A549 (cell line): ENCODE measurements around the gene EIF2S3B. TPM values are rescaled to one million over a fixed set of nuclear protein-coding genes. Genes with fewer than 3 reads are reported as not detected.

Experiments used
- ATAC-seq, 2 experiments: fragments of 200-7000 bp in 1 of 2; fragments of >200 bp in 1 of 2; cut with Nextera tagmentation in 1 of 2; cut with Tn5 transposase in 1 of 2; 3 replicates each; pipeline versions ENCODE4 v1.8.0 to v1.9.1; 2018 to 2020; ENCODE audit warnings: mild to moderate bottlenecking in 1 of 2, moderate library complexity in 1 of 2
- CTCF ChIA-PET: fragments of 300-600 bp; sonication (Branson Sonifier 250); formaldehyde crosslinking; extraction: SDS; loops from one replicate; lab custom pipeline; 2021; ENCODE audit warnings: antibody characterized with exemption, inconsistent platforms; lab: Yijun Ruan, JAX
- POLR2A ChIA-PET: fragments of 350-600 bp; formaldehyde crosslinking; extraction: SDS; loops from one replicate; lab custom pipeline; 2021; ENCODE audit warnings: antibody characterized with exemption, inconsistent platforms; lab: Yijun Ruan, JAX
- DNase-seq, 2 experiments: peaks; one replicate each; pipeline versions ENCODE4 v3.0.0 to v3.0.0-alpha.2; 2011 to 2016; ENCODE audit warnings: low read depth in 1 of 2, low spot score in 1 of 2
- FAIRE-seq: peaks from 2 replicates; lab custom pipeline; 2011; peaks lifted over from hg19 to GRCh38; lab: Jason Lieb, UNC
- H3K27ac ChIP-seq, 2 experiments: fragments of >200 bp; sonication (Bioruptor Twin); formaldehyde crosslinking; 3 replicates each; pipeline ENCODE4 v1.5.1; 2016 to 2017
- H3K4me1 ChIP-seq: fragments of >200 bp; sonication (Bioruptor Twin); formaldehyde crosslinking; 3 replicates; pipeline ENCODE4 v1.6.1; 2016
- H3K4me2 ChIP-seq: fragments of >200 bp; sonication (Bioruptor Twin); formaldehyde crosslinking; 3 replicates; pipeline ENCODE4 v1.6.1; 2016
- H3K4me3 ChIP-seq: fragments of >200 bp; sonication (Bioruptor Twin); formaldehyde crosslinking; 3 replicates; pipeline ENCODE4 v1.5.1; 2016
- H3K9me3 ChIP-seq: fragments of >200 bp; sonication (Bioruptor Twin); formaldehyde crosslinking; 3 replicates; pipeline ENCODE4 v1.6.1; 2016
- CEBPB ChIP-seq, 2 experiments: fragments of >200 bp in 1 of 2; sonication (Bioruptor Twin) in 1 of 2; formaldehyde crosslinking in 1 of 2; IDR thresholded peaks; 2 replicates each; pipeline ENCODE4 v1.6.1; 2012 to 2016
- CHD2 ChIP-seq: fragments of 150-350 bp; IDR thresholded peaks from 2 replicates; pipeline ENCODE4 v1.6.1; 2014; ENCODE audit warnings: low read length; ENCODE audit not compliant: partially characterized antibody
- EHMT2 ChIP-seq: fragments of 200-600 bp; sonication (generic); IDR thresholded peaks from 2 replicates; pipeline ENCODE4 v1.6.1; 2016; ENCODE audit warnings: antibody characterized with exemption, low read depth, mild to moderate bottlenecking, moderate library complexity
- HDAC2 ChIP-seq: fragments of 200-600 bp; sonication (generic); IDR thresholded peaks from 2 replicates; pipeline ENCODE4 v1.6.1; 2016
- JUNB ChIP-seq: fragments of >200 bp; sonication (Bioruptor Twin); formaldehyde crosslinking; IDR thresholded peaks from 2 replicates; pipeline ENCODE4 v1.6.1; 2016
- KDM1A ChIP-seq: fragments of 200-600 bp; sonication (generic); IDR thresholded peaks from 2 replicates; pipeline ENCODE4 v1.6.1; 2016; ENCODE audit warnings: low read depth, mild to moderate bottlenecking
- KDM5A ChIP-seq: fragments of 200-600 bp; sonication (generic); IDR thresholded peaks from 2 replicates; pipeline ENCODE4 v1.6.1; 2016; ENCODE audit warnings: antibody characterized with exemption, mild to moderate bottlenecking
- MYC ChIP-seq: IDR thresholded peaks from 2 replicates; pipeline ENCODE4 v1.6.1; 2012; ENCODE audit warnings: mild to moderate bottlenecking, inconsistent platforms, low read length, improper control_type of control experiment, borderline replicate concordance
- NFE2L2 ChIP-seq: fragments of 150-350 bp; conservative IDR thresholded peaks from 2 replicates; pipeline ENCODE4 v1.6.1; 2014; ENCODE audit warnings: low read length
- NPAS2 ChIP-seq: fragments of 250-450 bp; sonication (Bioruptor Pico); IDR thresholded peaks from 2 replicates; pipeline ENCODE4 v1.8.0; 2022; ENCODE audit warnings: mild to moderate bottlenecking, moderate library complexity, borderline replicate concordance
- NR3C1 ChIP-seq: fragments of >200 bp; sonication (Bioruptor Twin); formaldehyde crosslinking; IDR thresholded peaks from 3 replicates; pipeline ENCODE4 v1.6.1; 2017
- PHF8 ChIP-seq: fragments of 200-600 bp; sonication (generic); IDR thresholded peaks from 2 replicates; pipeline ENCODE4 v1.6.1; 2016; ENCODE audit warnings: low read depth, mild to moderate bottlenecking, antibody characterized with exemption, moderate library complexity, borderline replicate concordance
- POLR2A ChIP-seq: IDR thresholded peaks from 2 replicates; pipeline ENCODE4 v1.6.1; 2012; ENCODE audit warnings: mild to moderate bottlenecking, low read length
- POLR2AphosphoS2 ChIP-seq: conservative IDR thresholded peaks from 2 replicates; pipeline ENCODE4 v1.6.1; 2012; ENCODE audit warnings: low read length, improper control_type of control experiment, inconsistent platforms
- REST ChIP-seq: fragments of 200-600 bp; sonication (generic); IDR thresholded peaks from 2 replicates; pipeline ENCODE4 v1.6.1; 2016; ENCODE audit warnings: antibody characterized with exemption, mild to moderate bottlenecking, moderate library complexity
- RFX5 ChIP-seq: fragments of 450-650 bp; IDR thresholded peaks from 2 replicates; pipeline ENCODE4 v1.7.1; 2014; ENCODE audit warnings: antibody characterized with exemption, mild to moderate bottlenecking, moderate library complexity
- TP53 ChIP-seq: fragments of 250-450 bp; sonication (Bioruptor Pico); IDR thresholded peaks from 2 replicates; pipeline ENCODE4 v1.5.0; 2021; ENCODE audit warnings: mild to moderate bottlenecking, moderate library complexity
- ZC3H11A ChIP-seq: fragments of 450-650 bp; IDR thresholded peaks from 2 replicates; pipeline ENCODE4 v1.6.1; 2014; ENCODE audit warnings: antibody characterized with exemption, mild to moderate bottlenecking
- ZNF302 ChIP-seq: fragments of 250-450 bp; sonication (Bioruptor Pico); IDR thresholded peaks from 2 replicates; pipeline ENCODE4 v1.9.0; 2021; ENCODE audit warnings: inconsistent platforms, mild to moderate bottlenecking, moderate library complexity
- ZSCAN20 ChIP-seq: fragments of 250-450 bp; sonication (Bioruptor Pico); IDR thresholded peaks from 2 replicates; pipeline ENCODE4 v1.8.0; 2022; ENCODE audit warnings: mild to moderate bottlenecking, moderate library complexity
- WGBS: methylation state at CpG from one replicate; pipeline ENCODE4 v1.1.6; 2017; ENCODE audit errors: missing lambda C conversion rate; 5-methylcytosine and 5-hydroxymethylcytosine counted together
- polyA minus RNA-seq: library from RNA; depleted of rRNA, polyadenylated mRNA; stranded (reverse); fragments of >200 nt; gene quantifications from 2 replicates; pipeline ENCODE4 v1.2.3, GENCODE V29; 2011; rRNA and poly(A)+ RNA removed
- polyA plus RNA-seq, 4 experiments: library from polyadenylated mRNA; depleted of rRNA in 3 of 4; stranded (reverse); fragments of >200 nt; fragmentation: RNase III in 1 of 4; extraction: RNeasy Plus Mini Kit Qiagen cat#74134 plus additional on column Dnase treatment in 1 of 4; gene quantifications; 2 replicates in 3 of 4; 3 replicates in 1 of 4; pipeline ENCODE4 v1.2.3, GENCODE V29; 2011 to 2017
- TF ChIP-seq, protein P1 (sequence below): IDR thresholded peaks from 2 replicates; pipeline ENCODE4 v1.6.1; 2012
- TF ChIP-seq, protein P2 (sequence below): IDR thresholded peaks from 2 replicates; pipeline ENCODE4 v1.6.1; 2012; ENCODE audit warnings: low read depth, borderline replicate concordance

Gene EIF2S3B
- 0.93 and 1.9 TPM in 2 replicates for polyA plus RNA-seq (2011; rRNA removed)
- 0.04 and 0.15 TPM in 2 replicates for polyA plus RNA-seq (2012; cell fraction: cytosol; rRNA removed)
- polyA plus RNA-seq (2012; cell fraction: nucleus; rRNA removed), result 0.07 TPM in 1 of 2 replicates, not detected in the other
- 1.1 to 2.0 TPM (median 1.4 TPM) in 3 replicates for polyA plus RNA-seq (2017; fragmentation: RNase III; extraction: RNeasy Plus Mini Kit Qiagen cat#74134 plus additional on column Dnase treatment)
- 0.68 TPM in 1 of 2 replicates, not detected in the other for polyA minus RNA-seq

- H3K4me3 ChIP-seq, result no peak within 1 kb of the TSS
- H3K4me2 ChIP-seq, result no peak within 1 kb of the TSS
- TF ChIP-seq MYC (no peak), NFE2L2 (no peak), ZSCAN20 (CRISPR knock-in tag) (no peak), HDAC2 (no peak), KDM1A (no peak), ZC3H11A (no peak), NR3C1 (no peak), JUNB (no peak), CHD2 (no peak), KDM5A (no peak), RFX5 (no peak), NPAS2 (CRISPR knock-in tag) (no peak), TP53 (CRISPR knock-in tag) (no peak), EHMT2 (no peak), CEBPB (IDR thresholded peaks at IDR 0.05) (no peak), ZNF302 (no peak), POLR2A (no peak), REST (no peak), PHF8 (no peak)
- TF ChIP-seq, protein P1, sequence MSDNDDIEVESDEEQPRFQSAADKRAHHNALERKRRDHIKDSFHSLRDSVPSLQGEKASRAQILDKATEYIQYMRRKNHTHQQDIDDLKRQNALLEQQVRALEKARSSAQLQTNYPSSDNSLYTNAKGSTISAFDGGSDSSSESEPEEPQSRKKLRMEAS, result no peak
- ATAC-seq, result no peak
- 0 out of 3 replicates have a peak, but pooled peaks cover 3% of the 10 kb centered on the region for H3K9me3 ChIP-seq
- H3K4me1 ChIP-seq, result no peaks in the 10 kb centered on the region
- DNase-seq, result no peak
- no peak within 1 kb of the TSS for H3K27ac ChIP-seq
- no peak for FAIRE-seq
- WGBS, result 77% methylated on average over 19 of the region's 22 CpGs
- ChIA-PET POLR2A (no interaction called here), CTCF (interaction anchor here (0.9 to 1.0 kb wide), 2 partner anchors 39 to 270 kb away, joined by 3 to 4 read pairs; no protein-coding TSS in a partner anchor)
These were observed at the start of gene EIF2S3B for GRCh38 chr12:10505620-10506019. Gene EIF2S3B, plus strand, starts transcription at chr12:10505890. Its CDS starts 13 bp downstream, at chr12:10505903.

DNA sequence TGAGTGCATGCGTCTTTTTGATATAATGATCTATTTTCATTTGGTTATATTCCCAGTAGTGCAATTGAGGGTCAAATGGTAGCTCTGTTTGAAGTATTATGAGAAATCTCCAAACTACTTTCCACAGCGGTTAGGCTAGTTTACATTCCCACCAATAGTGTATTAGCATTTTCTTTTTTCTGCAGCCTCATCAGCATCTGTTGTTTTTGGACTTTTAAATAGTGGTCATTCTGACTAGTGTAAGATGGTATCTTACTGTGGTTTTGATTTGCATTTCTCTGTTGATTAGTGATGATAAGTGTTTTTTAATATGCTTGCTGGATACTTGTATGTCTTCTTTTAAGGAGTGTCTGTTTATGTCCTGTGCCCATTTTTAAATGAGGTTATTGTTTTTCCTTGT, 48.8 kb upstream of the EIF2S3B start:
- no peak overlapping the region for H3K4me2 ChIP-seq
- H3K4me1 ChIP-seq, result no peaks in the 10 kb centered on the region

More for the DNA sequence above, 48.8 kb upstream of the EIF2S3B start:
- no peak overlapping the region for H3K4me3 ChIP-seq
- H3K9me3 ChIP-seq, result peaks cover 19% of the 10 kb centered on the region
- 68% methylated on average over 2 of the region's 2 CpGs for WGBS
- no peak for DNase-seq
- no peak for FAIRE-seq
- TF ChIP-seq, protein P2, sequence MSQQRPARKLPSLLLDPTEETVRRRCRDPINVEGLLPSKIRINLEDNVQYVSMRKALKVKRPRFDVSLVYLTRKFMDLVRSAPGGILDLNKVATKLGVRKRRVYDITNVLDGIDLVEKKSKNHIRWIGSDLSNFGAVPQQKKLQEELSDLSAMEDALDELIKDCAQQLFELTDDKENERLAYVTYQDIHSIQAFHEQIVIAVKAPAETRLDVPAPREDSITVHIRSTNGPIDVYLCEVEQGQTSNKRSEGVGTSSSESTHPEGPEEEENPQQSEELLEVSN, result no peak
- TF ChIP-seq ZNF302 (no peak), POLR2AphosphoS2 (no peak)
- ChIA-PET CTCF (no interaction called here), POLR2A (no interaction called here)
- no peak for ATAC-seq
- no peak overlapping the region for H3K27ac ChIP-seq
